ENCODE results near the gene FADS6. TPM values are rescaled to one million over a fixed set of nuclear protein-coding genes. Genes with fewer than 3 reads are reported as not detected.

Gene FADS6
- total RNA-seq, 1 donor: not detected

- peak overlapping the region; percentile 39 for H3K4me3 ChIP-seq (ENCODE audit: low read depth, low read length)
- DNase-seq (ENCODE audit: low read depth): no peak
- no peak for TF ChIP-seq CTCF (IDR thresholded peaks at IDR 0.05; ENCODE audit: insufficient read depth, low read depth, low read length)
These were observed 51.3 kb downstream of the FADS6 start for GRCh38 chr17:74842146-74842598.

- peak; percentile 43 for DNase-seq (ENCODE audit: low read depth)
- H3K4me3 ChIP-seq (ENCODE audit: low read depth, low read length): no peak overlapping the region
- TF ChIP-seq CTCF (IDR thresholded peaks at IDR 0.05; ENCODE audit: insufficient read depth, low read depth, low read length): no peak
These were observed 52.3 kb downstream of the FADS6 start for GRCh38 chr17:74840989-74841666.

GRCh38 chr17:74839990-74840852 lies 53.2 kb downstream of the FADS6 start:
- TF ChIP-seq CTCF (IDR thresholded peaks at IDR 0.05; ENCODE audit: insufficient read depth, low read depth, low read length): no peak
- no peak for DNase-seq (ENCODE audit: low read depth)
- H3K4me3 ChIP-seq (ENCODE audit: low read depth, low read length): no peak overlapping the region

GRCh38 chr17:74838274-74838673 lies 55.2 kb downstream of the FADS6 start:
- no peak overlapping the region for H3K4me3 ChIP-seq (ENCODE audit: low read depth, low read length)
- no peak for DNase-seq (ENCODE audit: low read depth)
- no peak for TF ChIP-seq CTCF (IDR thresholded peaks at IDR 0.05; ENCODE audit: insufficient read depth, low read depth, low read length)

- no peak overlapping the region for H3K4me3 ChIP-seq (ENCODE audit: low read depth, low read length)
- no peak for TF ChIP-seq CTCF (IDR thresholded peaks at IDR 0.05; ENCODE audit: insufficient read depth, low read depth, low read length)
- no peak for DNase-seq (ENCODE audit: low read depth)
These were observed 56.6 kb downstream of the FADS6 start for GRCh38 chr17:74836691-74837467.

GRCh38 chr17:74836191-74836590 lies 57.2 kb downstream of the FADS6 start:
- no peak for DNase-seq (ENCODE audit: low read depth)
- TF ChIP-seq CTCF (IDR thresholded peaks at IDR 0.05; ENCODE audit: insufficient read depth, low read depth, low read length): no peak
- no peak overlapping the region for H3K4me3 ChIP-seq (ENCODE audit: low read depth, low read length)

Measured in fibroblast of villous mesenchyme (primary cell).